ENCODE results near the gene MAPK8IP1. TPM values are rescaled to one million over a fixed set of nuclear protein-coding genes. Genes with fewer than 3 reads are reported as not detected.

Gene MAPK8IP1
- total RNA-seq, 1 experiment from 2014 or later = 2.2 TPM

DNA sequence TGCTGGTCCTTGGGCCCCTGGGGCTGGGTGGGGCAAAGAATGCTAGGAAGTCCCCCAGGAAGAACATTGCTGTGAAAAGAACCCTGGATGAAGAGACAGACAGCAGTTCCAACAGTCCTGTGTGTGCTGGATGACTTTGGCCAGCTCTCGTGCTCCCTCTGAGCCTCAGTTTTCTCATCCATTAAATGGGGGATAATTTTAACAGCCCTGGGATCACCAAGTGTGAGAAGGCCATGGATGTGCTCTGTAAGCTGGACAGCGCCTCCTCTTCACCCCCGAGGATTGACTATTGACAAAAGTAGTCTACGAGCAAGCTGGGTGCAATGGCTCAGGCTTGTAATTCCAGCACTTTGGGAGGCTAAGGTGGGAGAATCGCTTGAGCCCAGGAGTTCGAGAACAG, 39.5 kb downstream of the MAPK8IP1 start:
- TF ChIP-seq, protein P1, sequence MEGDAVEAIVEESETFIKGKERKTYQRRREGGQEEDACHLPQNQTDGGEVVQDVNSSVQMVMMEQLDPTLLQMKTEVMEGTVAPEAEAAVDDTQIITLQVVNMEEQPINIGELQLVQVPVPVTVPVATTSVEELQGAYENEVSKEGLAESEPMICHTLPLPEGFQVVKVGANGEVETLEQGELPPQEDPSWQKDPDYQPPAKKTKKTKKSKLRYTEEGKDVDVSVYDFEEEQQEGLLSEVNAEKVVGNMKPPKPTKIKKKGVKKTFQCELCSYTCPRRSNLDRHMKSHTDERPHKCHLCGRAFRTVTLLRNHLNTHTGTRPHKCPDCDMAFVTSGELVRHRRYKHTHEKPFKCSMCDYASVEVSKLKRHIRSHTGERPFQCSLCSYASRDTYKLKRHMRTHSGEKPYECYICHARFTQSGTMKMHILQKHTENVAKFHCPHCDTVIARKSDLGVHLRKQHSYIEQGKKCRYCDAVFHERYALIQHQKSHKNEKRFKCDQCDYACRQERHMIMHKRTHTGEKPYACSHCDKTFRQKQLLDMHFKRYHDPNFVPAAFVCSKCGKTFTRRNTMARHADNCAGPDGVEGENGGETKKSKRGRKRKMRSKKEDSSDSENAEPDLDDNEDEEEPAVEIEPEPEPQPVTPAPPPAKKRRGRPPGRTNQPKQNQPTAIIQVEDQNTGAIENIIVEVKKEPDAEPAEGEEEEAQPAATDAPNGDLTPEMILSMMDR (IDR thresholded peaks at IDR 0.05; ENCODE audit: unreplicated experiment) = no peak
- Mint-ChIP-seq H3K27me3 (ENCODE audit: insufficient read depth, unreplicated experiment) (no peaks in the 10 kb centered on the region), H3K4me3 (ENCODE audit: unreplicated experiment) (no peak overlapping the region), H3K9me3 (ENCODE audit: unreplicated experiment) (no peaks in the 10 kb centered on the region), H3K27ac (ENCODE audit: low read depth, unreplicated experiment) (no peak overlapping the region), H3K4me1 (ENCODE audit: insufficient read depth, unreplicated experiment) (peaks cover 13% of the 10 kb centered on the region), H3K36me3 (ENCODE audit: insufficient read depth, unreplicated experiment) (peaks cover under 1% of the 10 kb centered on the region)
- ChIA-PET POLR2A (interaction anchor here (0.9 kb wide), 1 partner anchor 8 kb away, joined by 3 read pairs; no protein-coding TSS in a partner anchor), CTCF (interaction anchor here (0.9 to 1.0 kb wide), 2 partner anchors 11 to 82 kb away, joined by 3 read pairs; no protein-coding TSS in a partner anchor)
- intact Hi-C loops (cut with micrococcal nuclease) = no loop called here
- no peak for DNase-seq (ENCODE audit: unreplicated experiment)
- no TSS peak for BruUV-seq (replicated peaks)

GRCh38 chr11:45925550-45925949, 40.1 kb downstream of the MAPK8IP1 start:
- no peak overlapping the region for H3K4me3 Mint-ChIP-seq (ENCODE audit: unreplicated experiment)
- H3K9me3 Mint-ChIP-seq (ENCODE audit: unreplicated experiment) = no peaks in the 10 kb centered on the region
- H3K27me3 Mint-ChIP-seq (ENCODE audit: insufficient read depth, unreplicated experiment) = no peaks in the 10 kb centered on the region
- TF ChIP-seq, protein P1 (IDR thresholded peaks at IDR 0.05; ENCODE audit: unreplicated experiment) = no peak
- BruUV-seq (replicated peaks) = no TSS peak
- H3K27ac Mint-ChIP-seq (ENCODE audit: low read depth, unreplicated experiment) = no peak overlapping the region
- H3K4me1 Mint-ChIP-seq (ENCODE audit: insufficient read depth, unreplicated experiment) = peaks cover 19% of the 10 kb centered on the region
- ChIA-PET CTCF (interaction anchor here (0.9 to 1.1 kb wide), 2 partner anchors 10 to 40 kb away, joined by 3 to 7 read pairs; no protein-coding TSS in a partner anchor), POLR2A (interaction anchor here (0.9 kb wide), 1 partner anchor 9 kb away, joined by 3 read pairs; no protein-coding TSS in a partner anchor)
- no peak for DNase-seq (ENCODE audit: unreplicated experiment)
- intact Hi-C loops (cut with micrococcal nuclease) = no loop called here
- peaks cover 5% of the 10 kb centered on the region for H3K36me3 Mint-ChIP-seq (ENCODE audit: insufficient read depth, unreplicated experiment)

- ChIA-PET CTCF (interaction anchor here (0.9 to 1.1 kb wide), 2 partner anchors 10 to 39 kb away, joined by 3 to 7 read pairs; no protein-coding TSS in a partner anchor), POLR2A (no interaction called here)
- TF ChIP-seq, protein P1 (IDR thresholded peaks at IDR 0.05; ENCODE audit: unreplicated experiment) = no peak
- Mint-ChIP-seq H3K36me3 (ENCODE audit: insufficient read depth, unreplicated experiment) (peaks cover 5% of the 10 kb centered on the region), H3K9me3 (ENCODE audit: unreplicated experiment) (no peaks in the 10 kb centered on the region), H3K4me3 (ENCODE audit: unreplicated experiment) (no peak overlapping the region), H3K4me1 (ENCODE audit: insufficient read depth, unreplicated experiment) (peaks cover 23% of the 10 kb centered on the region), H3K27me3 (ENCODE audit: insufficient read depth, unreplicated experiment) (no peaks in the 10 kb centered on the region), H3K27ac (ENCODE audit: low read depth, unreplicated experiment) (no peak overlapping the region)
- intact Hi-C loops (cut with micrococcal nuclease) = no loop called here
- no peak for DNase-seq (ENCODE audit: unreplicated experiment)
- no TSS peak for BruUV-seq (replicated peaks)
Observed at GRCh38 chr11:45926001-45926401, 40.5 kb downstream of the MAPK8IP1 start.

DNA sequence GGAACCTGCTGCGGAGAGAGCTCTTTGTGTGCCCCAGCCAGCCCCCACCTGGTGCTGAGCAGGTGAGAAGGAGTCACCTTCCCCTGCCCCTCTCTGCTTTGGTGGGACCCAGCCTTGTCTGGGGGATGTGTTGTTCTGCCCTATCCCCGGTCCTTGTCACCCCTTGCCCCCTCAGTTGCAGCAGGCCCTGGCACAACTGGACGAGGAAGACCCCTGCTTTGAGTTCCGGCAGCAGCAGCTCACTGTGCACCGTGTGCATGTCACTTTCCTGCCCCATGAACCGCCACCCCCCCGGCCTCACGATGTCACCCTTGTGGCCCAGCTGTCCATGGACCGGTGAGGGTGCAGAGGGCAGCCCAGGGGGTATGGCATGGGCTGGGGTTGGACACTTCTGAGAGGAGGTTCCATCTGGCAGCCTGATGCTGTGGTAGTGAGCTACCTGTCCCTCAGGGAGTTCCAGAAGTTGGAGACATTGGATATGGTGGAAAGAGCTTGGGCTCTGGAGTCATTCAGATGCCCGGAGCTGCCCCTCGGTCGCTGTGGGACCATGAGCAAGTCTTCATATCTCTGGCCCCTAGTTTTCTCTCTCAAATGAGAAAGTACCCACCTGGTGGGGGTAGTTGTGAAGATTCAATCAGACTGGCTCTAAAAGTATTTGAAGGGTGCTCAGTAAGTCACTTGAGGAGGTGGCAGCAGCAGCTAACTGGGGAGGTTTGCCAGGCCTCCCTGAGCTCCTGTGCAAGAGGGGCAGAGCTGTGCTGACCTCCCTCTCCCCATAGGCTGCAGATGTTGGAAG, 41.3 kb downstream of the MAPK8IP1 start:
- intact Hi-C loops (cut with micrococcal nuclease) = no loop called here
- Mint-ChIP-seq H3K36me3 (ENCODE audit: insufficient read depth, unreplicated experiment) (peaks cover 11% of the 10 kb centered on the region), H3K4me1 (ENCODE audit: insufficient read depth, unreplicated experiment) (peaks cover 31% of the 10 kb centered on the region), H3K9me3 (ENCODE audit: unreplicated experiment) (no peaks in the 10 kb centered on the region), H3K4me3 (ENCODE audit: unreplicated experiment) (no peak overlapping the region), H3K27ac (ENCODE audit: low read depth, unreplicated experiment) (no peak overlapping the region), H3K27me3 (ENCODE audit: insufficient read depth, unreplicated experiment) (no peaks in the 10 kb centered on the region)
- no TSS peak for BruUV-seq (replicated peaks)
- no peak for DNase-seq (ENCODE audit: unreplicated experiment)
- ChIA-PET POLR2A (interaction anchor here (1.2 kb wide), 1 partner anchor 8 kb away, joined by 5 read pairs; the partner anchor contains the start of gene PEX16), CTCF (interaction anchor here (0.5 to 1.1 kb wide), 3 partner anchors 39 to 790 kb away, joined by 4 to 7 read pairs (median 4); no protein-coding TSS in a partner anchor)
- TF ChIP-seq, protein P1 (IDR thresholded peaks at IDR 0.05; ENCODE audit: unreplicated experiment) = no peak
